NCI-H1436 treated with DMSO at 0.1 percent for 48 hours (cell line): Measurements from ENCODE around the gene ACER3.
"Not testable (repeated sequence)": the region's sequence is repeated elsewhere in the genome, so short reads cannot be mapped to it uniquely, and the experiment has no call there.

ENCODE experiments used
- DNase-seq: peaks from one replicate; lab custom pipeline; 2025; lab: John Stamatoyannopoulos, UW

ACER3 gene

DNA sequence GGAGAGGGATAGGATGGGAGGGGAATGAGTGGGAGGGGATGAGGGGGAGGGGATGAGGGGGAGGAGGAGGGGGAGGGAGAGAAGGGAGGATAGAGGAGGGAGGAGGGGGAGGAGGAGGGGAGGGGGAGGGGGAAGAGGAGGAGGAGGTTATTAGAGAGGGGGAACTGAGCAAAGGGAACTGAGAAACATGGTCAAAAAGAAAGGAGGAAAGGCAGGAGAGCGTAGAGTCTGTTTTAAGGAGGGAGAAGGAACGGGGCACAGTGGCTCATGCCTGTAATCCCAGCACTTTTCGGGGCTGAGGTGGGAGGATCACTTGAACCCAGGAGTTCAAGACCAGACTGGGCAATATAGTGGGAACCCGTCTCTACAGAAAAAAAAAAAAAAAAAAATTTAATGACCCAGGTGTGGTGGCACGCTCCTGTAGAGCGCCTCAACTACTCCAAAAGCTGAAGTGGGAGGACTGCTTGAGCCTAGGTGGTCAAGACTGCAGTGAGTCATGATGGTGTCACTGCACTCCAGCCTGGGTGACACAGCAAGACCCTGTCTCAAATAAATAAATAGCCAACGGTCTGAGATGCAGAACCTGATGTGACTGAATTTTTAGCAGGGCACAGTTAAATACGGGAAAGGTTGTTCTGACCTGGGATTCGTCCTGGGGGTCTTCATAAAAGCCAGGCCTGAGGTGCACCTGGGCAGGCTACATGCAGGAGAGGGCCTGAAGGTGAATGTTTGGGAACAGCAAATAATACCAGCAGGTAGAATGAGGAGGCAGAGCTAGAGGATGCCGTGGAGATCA is 177.5 kb downstream of the ACER3 start:
- no peak for DNase-seq

DNA sequence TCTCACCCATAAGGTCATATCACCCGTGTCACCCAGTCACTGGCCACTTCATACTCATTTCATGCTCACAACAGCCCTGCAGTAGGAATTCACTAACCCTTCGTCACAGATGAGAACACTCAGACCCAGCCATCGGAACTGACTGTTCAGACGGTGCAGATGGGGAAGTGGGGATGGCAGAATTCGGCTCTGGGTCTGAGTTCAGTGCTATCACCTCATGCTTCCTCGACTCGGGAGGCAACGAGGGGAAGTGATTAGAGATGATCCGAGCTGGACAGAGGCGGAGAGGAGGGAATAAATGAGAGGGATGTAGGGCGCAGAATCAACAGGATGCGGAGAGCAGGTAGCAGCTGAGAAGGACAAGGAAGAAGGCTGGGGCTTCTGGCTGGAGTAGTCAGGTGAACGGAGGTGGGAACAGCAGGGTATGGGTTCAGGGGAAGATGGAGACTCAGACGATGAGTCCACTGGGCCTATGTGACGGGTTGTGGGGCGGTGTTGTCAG is 178.2 kb downstream of the ACER3 start:
- DNase-seq, result no peak

GRCh38 chr11:77039491-77040400 is 179.0 kb downstream of the ACER3 start:
- DNase-seq, result no peak

DNA sequence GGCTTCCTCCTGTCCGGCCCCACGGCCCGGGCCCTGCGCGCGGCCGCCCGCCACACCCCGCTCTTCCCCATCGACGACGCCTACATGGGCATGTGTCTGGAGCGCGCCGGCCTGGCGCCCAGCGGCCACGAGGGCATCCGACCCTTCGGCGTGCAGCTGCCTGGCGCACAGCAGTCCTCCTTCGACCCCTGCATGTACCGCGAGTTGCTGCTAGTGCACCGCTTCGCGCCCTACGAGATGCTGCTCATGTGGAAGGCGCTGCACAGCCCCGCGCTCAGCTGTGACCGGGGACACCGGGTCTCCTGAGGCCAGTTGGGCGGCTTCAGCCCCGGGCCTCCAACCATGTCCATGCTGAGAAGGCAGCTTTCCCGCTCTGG is 179.7 kb downstream of the ACER3 start:
- no peak for DNase-seq

- no peak for DNase-seq
These were observed 180.2 kb downstream of the ACER3 start for GRCh38 chr11:77040889-77041288.

DNA sequence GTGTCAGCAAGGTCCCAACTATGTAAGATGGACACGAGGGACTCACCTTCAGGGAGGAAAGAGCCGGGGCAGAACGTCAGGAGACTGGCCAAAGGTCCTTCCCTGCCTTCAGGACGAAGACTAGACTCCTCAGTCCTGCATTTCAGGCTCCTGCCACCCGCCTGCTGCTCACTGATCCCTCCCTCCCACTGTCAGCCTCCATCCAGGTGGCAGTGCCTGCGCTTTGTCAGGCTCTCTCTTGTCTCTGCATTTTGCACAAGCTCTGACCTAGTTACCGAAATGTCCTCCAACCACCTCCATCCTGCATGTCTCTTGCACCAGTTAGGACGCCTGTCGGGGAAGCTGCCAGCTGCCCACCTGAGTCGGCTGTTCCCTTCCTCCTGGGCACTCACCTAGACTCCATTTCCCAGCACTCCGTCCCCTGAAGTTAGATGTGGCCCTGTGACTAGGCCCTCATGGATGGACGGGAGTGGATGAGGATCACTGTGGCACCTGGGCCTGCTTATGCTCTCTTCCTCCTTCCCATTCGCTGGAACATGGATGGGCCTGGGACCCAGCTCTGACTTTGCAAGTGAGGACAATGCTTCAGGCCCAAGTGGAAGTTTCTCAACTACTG is 181.5 kb downstream of the ACER3 start:
- no peak for DNase-seq

GRCh38 chr11:77044356-77044755 is 183.6 kb downstream of the ACER3 start:
- no peak for DNase-seq

DNA sequence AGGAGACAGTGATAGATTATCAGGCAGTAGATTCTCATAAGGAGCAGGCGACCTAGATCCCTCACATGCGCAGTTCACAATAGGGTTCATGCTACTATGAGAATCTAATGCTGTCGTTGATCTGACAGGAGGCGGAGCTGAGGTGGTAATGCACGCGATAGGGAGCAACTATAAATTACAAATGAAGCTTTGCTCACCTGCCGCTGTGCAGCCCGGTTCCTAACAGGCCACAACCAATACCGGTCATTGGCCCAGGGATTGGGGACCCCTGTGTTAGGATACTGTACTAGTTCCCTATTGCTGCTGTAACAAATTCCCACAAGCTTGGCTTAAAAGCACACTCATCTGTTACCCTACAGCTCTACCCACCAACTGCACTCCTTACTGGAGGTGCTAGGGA is 184.2 kb downstream of the ACER3 start:
- no peak for DNase-seq

DNA sequence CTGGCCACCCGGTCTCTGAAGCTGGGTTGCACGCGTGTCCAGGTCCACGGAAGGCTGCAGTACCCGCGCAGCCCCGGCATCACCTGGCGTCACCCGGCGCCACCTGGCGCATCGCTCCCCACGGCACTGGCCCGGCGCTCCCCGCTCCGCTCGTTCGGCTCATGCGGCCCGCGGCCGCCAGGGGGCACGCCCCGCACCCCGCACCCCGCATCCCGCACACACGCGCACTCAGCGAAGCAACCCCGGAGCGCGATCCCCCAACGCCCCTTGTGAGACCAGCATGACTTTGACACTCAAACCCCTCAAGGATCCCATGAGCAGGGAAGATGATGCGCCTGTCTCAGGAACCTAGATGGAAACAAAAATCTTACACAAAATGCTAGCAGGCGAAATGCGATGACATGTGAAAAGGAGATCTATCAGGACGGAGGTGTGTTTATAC is 185.4 kb downstream of the ACER3 start:
- DNase-seq, result no peak

- peak; percentile 70 for DNase-seq
These were observed 186.5 kb downstream of the ACER3 start for GRCh38 chr11:77047007-77047927.

- DNase-seq, result not testable (repeated sequence)
These were observed 187.3 kb downstream of the ACER3 start for GRCh38 chr11:77047928-77048446.

DNA sequence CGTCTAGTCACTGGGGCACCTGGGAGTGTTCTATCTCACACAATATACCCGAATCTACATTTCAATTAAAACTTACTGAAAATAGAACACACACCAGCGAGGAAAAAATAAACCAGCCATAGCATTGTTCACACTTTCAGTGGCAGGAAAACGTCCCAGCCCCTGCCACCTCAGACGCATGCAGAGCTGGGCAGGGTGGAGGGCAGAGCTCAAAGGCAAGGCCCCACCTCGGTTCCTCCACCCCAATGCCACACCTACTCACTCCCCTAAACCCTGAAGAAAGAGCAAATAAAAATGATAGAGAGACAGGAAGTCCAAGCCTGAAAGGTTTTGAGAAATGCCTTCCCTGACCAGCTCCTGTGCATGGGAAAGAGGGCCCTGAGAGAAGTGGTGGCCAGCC is 188.3 kb downstream of the ACER3 start:
- no peak for DNase-seq

GRCh38 chr11:77051511-77051910 is 190.8 kb downstream of the ACER3 start:
- no peak for DNase-seq

- no peak for DNase-seq
These were observed 191.8 kb downstream of the ACER3 start for GRCh38 chr11:77052518-77052917.

- no peak for DNase-seq
These were observed 192.7 kb downstream of the ACER3 start for GRCh38 chr11:77053217-77054015.

- DNase-seq, result no peak
These were observed 193.4 kb downstream of the ACER3 start for GRCh38 chr11:77054084-77054483.

- DNase-seq, result no peak
These were observed 194.4 kb downstream of the ACER3 start for GRCh38 chr11:77055101-77055561.

- DNase-seq, result no peak
These were observed 195.2 kb downstream of the ACER3 start for GRCh38 chr11:77055913-77056312.

DNA sequence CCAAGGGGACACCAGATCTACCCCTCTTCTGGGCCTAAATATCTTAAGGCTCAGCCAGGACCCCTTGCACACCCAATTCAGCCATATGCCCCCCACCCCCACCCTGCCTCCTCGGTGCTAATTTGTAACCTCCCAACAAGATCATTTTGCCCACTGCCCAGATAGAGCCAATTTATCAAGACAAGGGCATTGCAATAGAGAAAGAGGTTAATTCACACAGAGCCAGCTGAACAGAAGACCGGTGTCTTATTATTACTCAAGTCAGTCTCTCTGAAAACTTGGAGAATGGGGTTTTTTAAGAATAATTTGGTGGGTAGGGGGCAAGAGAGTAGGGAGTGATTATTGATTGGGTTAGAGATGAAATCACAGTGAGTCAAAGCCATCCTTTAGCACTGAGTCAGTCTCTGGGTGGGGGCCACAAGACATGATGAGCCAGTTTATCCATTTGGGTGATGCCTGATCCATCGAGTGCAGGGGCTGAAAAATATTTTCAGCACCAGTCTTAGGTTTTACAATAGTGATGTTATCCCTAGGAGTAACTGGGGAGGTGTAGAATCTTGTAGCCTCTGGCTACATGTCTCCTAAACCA is 196.2 kb downstream of the ACER3 start:
- DNase-seq, result no peak
